BE2C (cell line): Measurements from ENCODE around the gene TRPV6.

Experiments used
- DNase-seq: peaks from one replicate; pipeline ENCODE4 v3.0.0-alpha.2; 2020
- H3K27me3 ChIP-seq: fragments of 250-450 bp; sonication (Bioruptor Pico); 2 replicates; pipeline ENCODE4 v1.5.1; 2020; ENCODE audit warnings: mild to moderate bottlenecking
- H3K36me3 ChIP-seq: fragments of 250-450 bp; sonication (Bioruptor Pico); 2 replicates; pipeline ENCODE4 v1.5.1; 2020; ENCODE audit warnings: mild to moderate bottlenecking
- H3K4me1 ChIP-seq: fragments of 250-450 bp; sonication (Bioruptor Pico); 2 replicates; pipeline ENCODE4 v1.5.1; 2020
- H3K4me3 ChIP-seq: 2 replicates; pipeline ENCODE4 v1.5.1; 2011; ENCODE audit warnings: low read depth, low read length
- H3K9me3 ChIP-seq: fragments of 250-450 bp; sonication (Bioruptor Pico); 2 replicates; pipeline ENCODE4 v1.5.1; 2020
- TF ChIP-seq, protein P1 (sequence below): IDR thresholded peaks from 2 replicates; pipeline ENCODE4 v1.5.1; 2012; ENCODE audit warnings: mild to moderate bottlenecking, low read depth, low read length

Gene TRPV6

DNA sequence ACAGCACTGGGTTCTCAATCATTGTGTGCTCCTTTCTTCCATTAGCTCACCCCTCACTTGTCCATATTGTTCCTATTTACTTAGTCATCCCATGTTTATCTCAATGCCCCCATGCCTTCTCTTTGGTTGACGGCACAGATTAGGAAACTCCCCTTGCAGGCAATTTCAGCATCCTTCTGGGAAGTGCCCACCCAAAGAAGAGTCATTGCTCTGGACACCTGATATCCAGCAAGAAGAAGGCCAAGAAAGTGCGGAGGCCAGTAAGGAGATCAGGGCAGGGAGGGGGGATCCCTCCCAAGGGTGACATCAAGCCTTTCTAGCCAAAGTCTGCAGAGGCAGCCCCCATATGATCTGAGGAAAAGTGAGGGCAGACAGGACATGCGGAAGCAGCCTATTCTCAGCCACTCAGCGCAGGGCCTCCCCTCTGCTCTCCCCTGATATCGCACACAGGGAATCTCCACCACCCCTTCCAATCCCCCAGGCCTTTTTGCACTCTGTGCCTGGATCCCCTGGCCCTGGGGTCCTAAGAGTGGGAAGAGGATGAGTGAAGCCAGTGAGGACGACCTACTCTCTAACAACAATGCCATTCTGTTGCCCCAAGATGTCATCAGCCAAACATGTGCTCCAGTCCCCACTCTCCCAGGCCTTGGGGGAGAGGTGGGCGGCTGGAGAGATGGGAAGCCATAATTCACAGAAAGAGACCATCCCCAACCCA is 1.8 kb downstream of the TRPV6 start:
- no peaks in the 10 kb centered on the region for H3K4me1 ChIP-seq
- no peaks in the 10 kb centered on the region for H3K27me3 ChIP-seq
- H3K36me3 ChIP-seq: no peaks in the 10 kb centered on the region
- TF ChIP-seq, protein P1, sequence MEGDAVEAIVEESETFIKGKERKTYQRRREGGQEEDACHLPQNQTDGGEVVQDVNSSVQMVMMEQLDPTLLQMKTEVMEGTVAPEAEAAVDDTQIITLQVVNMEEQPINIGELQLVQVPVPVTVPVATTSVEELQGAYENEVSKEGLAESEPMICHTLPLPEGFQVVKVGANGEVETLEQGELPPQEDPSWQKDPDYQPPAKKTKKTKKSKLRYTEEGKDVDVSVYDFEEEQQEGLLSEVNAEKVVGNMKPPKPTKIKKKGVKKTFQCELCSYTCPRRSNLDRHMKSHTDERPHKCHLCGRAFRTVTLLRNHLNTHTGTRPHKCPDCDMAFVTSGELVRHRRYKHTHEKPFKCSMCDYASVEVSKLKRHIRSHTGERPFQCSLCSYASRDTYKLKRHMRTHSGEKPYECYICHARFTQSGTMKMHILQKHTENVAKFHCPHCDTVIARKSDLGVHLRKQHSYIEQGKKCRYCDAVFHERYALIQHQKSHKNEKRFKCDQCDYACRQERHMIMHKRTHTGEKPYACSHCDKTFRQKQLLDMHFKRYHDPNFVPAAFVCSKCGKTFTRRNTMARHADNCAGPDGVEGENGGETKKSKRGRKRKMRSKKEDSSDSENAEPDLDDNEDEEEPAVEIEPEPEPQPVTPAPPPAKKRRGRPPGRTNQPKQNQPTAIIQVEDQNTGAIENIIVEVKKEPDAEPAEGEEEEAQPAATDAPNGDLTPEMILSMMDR: no peak
- no peak overlapping the region for H3K4me3 ChIP-seq
- no peaks in the 10 kb centered on the region for H3K9me3 ChIP-seq
- DNase-seq: no peak

DNA sequence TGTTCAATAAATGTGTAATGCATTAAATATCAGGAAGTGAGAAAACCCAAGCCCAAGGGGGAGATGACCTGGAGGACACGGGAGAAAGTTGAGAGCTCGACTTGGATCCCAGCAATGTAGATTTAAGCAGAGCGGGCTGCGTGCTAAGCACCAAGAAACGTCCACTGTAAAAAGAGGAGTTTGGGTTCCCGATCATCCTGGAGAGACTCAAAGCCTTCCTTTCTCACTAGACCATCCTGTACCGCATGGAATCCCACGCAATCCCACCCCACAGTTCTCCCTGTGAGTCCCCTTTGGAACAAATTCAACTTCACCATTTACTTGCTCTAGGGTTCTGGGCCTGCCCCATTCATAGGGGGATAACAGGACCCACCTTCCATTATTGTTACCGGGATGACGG is 2.4 kb downstream of the TRPV6 start:
- TF ChIP-seq, protein P1: no peak
- Histone ChIP-seq H3K4me3 (no peak overlapping the region), H3K9me3 (no peaks in the 10 kb centered on the region), H3K4me1 (no peaks in the 10 kb centered on the region), H3K27me3 (no peaks in the 10 kb centered on the region), H3K36me3 (no peaks in the 10 kb centered on the region)
- DNase-seq: no peak

DNA sequence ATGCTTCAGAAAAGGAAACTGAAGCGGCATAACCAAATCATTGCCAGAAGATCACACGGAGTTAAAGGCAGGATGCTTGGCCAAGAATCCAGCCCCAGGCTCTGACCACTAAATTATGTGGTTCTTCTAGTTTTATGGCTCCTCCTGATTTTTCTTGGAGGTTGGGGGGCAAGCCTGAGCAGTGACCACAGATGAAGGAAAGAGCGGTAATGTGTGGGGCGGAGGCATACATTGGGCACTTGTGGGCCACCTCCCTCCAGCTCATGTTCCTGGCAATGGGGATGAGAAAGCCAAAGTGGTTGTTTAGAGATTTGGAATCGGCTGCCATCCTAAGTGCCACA is 3.2 kb downstream of the TRPV6 start:
- no peaks in the 10 kb centered on the region for H3K36me3 ChIP-seq
- DNase-seq: no peak
- H3K9me3 ChIP-seq: no peaks in the 10 kb centered on the region
- H3K27me3 ChIP-seq: no peaks in the 10 kb centered on the region
- TF ChIP-seq, protein P1: no peak
- no peaks in the 10 kb centered on the region for H3K4me1 ChIP-seq
- no peak overlapping the region for H3K4me3 ChIP-seq

GRCh38 chr7:142881586-142882337 is 3.8 kb downstream of the TRPV6 start:
- H3K27me3 ChIP-seq: no peaks in the 10 kb centered on the region
- no peak overlapping the region for H3K4me3 ChIP-seq
- no peaks in the 10 kb centered on the region for H3K4me1 ChIP-seq
- DNase-seq: no peak
- H3K36me3 ChIP-seq: no peaks in the 10 kb centered on the region
- TF ChIP-seq, protein P1: no peak
- no peaks in the 10 kb centered on the region for H3K9me3 ChIP-seq

DNA sequence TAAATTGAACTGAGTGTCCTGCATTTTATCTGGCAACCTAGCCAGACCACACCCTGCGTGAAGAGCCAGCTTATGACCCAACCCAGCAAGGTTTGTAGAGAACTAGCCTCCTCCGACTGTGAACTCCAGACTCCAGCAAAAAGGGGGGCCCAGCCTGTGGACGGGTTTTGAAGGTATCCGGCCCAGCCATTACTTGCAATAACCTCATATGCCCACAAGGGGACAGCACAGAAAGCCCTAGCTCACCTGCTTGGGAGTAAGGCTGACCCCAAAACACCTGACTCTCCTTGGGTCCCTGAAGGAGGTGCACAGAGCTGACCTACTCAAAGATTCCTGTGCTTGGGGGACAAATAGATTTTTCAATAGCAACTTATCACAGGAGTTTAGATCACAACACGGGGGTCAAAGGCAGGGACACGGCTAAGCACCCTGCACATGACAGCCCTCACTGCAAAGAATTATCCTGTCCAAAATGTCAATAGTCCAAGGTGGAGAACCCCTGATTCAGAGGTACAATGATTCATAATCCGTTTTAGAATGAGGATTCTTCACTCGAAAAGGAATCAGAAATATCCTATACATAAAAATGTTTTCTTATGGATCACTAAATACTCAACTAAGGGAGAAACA is 4.6 kb downstream of the TRPV6 start:
- H3K4me1 ChIP-seq: no peaks in the 10 kb centered on the region
- H3K9me3 ChIP-seq: no peaks in the 10 kb centered on the region
- H3K4me3 ChIP-seq: no peak overlapping the region
- no peaks in the 10 kb centered on the region for H3K27me3 ChIP-seq
- no peak for DNase-seq
- no peaks in the 10 kb centered on the region for H3K36me3 ChIP-seq
- TF ChIP-seq, protein P1: peak; percentile 62

GRCh38 chr7:142879060-142879459 is 6.5 kb downstream of the TRPV6 start:
- H3K27me3 ChIP-seq: no peaks in the 10 kb centered on the region
- DNase-seq: no peak
- H3K36me3 ChIP-seq: no peaks in the 10 kb centered on the region
- no peaks in the 10 kb centered on the region for H3K4me1 ChIP-seq
- H3K4me3 ChIP-seq: no peak overlapping the region
- no peaks in the 10 kb centered on the region for H3K9me3 ChIP-seq
- TF ChIP-seq, protein P1: no peak
